Upper lobe of right lung (tissue), 1 donor: ENCODE results near the gene RELT. TPM values are rescaled to one million over a fixed set of nuclear protein-coding genes. Genes with fewer than 3 reads are reported as not detected.
A peak's percentile ranks its signal among the peaks of the same experiment; 100 is the strongest.

ENCODE experiments used
- ATAC-seq: fragments of 200-7000 bp; cut with Tn5 transposase; one replicate; pipeline ENCODE4 v1.9.1; 2020; ENCODE audit warnings: mild to moderate bottlenecking, moderate library complexity
- DNase-seq: peaks from one replicate; pipeline ENCODE4 v3.0.0-alpha.2; 2020
- H3K27ac ChIP-seq: fragments of 200-600 bp; one replicate; pipeline ENCODE4 v1.8.0; 2022
- H3K27me3 ChIP-seq: fragments of 200-600 bp; one replicate; pipeline ENCODE4 v1.8.0; 2022; ENCODE audit warnings: mild to moderate bottlenecking
- H3K36me3 ChIP-seq: fragments of 200-600 bp; one replicate; pipeline ENCODE4 v1.8.0; 2022
- H3K4me1 ChIP-seq: fragments of 200-600 bp; one replicate; pipeline ENCODE4 v1.8.0; 2022
- H3K4me3 ChIP-seq: fragments of 200-600 bp; one replicate; pipeline ENCODE4 v1.8.0; 2022; ENCODE audit warnings: mild to moderate bottlenecking
- H3K9me3 ChIP-seq: fragments of 200-600 bp; one replicate; pipeline ENCODE4 v1.8.0; 2022
- intact Hi-C: fragments of 100-400 bp; cut with DNase I; formaldehyde crosslinking; loops from one replicate; pipeline ENCODE4 v1.11.0; 2022
- total RNA-seq: library from RNA; stranded (reverse); fragmentation: NEBNext Ultra II Directional; extraction: Animal tissue kit (Norgen Biotek cat#: 25700); gene quantifications from one replicate; pipeline ENCODE4 v1.2.1, GENCODE V29; 2021
- TF ChIP-seq, protein P1 (sequence below): fragments of 200-600 bp; IDR thresholded peaks from one replicate; pipeline ENCODE4 v1.8.0; 2022; ENCODE audit warnings: antibody characterized with exemption
- donor health status: DM: no; HTN: yes; CAD: no; lungs with severe emphysema.

RELT gene
- total RNA-seq, 1 donor from 2014 or later, result 11.7 TPM

DNA sequence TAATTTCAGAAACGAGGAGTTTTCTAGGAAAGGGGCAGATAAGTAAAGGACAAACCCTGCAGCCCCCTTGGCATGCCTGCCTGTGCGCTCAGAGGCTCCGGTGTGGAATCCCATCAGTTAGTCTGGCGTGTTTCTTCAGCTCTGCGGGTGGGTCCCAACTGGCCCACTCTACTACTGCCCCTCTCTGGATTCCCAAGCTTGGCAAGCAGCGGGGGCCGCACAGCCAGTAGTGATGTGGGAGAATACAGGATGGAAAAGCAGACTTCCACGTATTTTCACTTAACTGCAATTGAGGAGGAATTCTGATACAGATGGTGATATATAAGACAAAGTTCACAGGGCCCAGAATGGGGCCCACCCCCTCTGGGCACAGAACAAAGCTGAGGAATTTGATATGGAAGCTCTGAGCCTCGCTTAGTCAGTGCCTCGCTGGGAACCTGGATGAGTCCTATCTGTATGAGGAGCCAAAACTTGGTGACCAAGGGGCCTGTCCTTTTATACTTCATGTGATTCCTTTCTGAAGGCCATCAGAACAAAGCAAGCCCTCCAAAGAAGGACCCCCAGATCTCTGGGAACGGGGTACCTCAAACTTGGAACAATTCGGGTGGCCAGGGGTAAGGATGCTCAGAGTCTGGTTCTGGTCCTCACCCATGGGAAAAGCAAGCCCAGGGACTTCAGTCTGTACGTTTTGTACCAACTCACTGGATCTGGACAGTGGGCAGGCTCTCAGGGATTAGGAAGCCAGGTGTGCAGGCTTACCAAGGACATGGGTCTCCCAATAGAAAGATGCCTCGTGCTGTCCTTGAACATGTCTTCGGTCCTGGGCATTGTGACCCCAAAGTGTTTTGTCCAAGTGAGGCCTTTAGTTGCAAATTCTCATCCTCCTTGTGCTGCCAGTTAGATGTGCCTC, 26.0 kb downstream of the RELT start:
- Histone ChIP-seq H3K36me3 (peaks cover 5% of the 10 kb centered on the region), H3K4me3 (no peak overlapping the region), H3K4me1 (no peaks in the 10 kb centered on the region), H3K9me3 (no peaks in the 10 kb centered on the region), H3K27me3 (no peaks in the 10 kb centered on the region), H3K27ac (no peak overlapping the region)
- TF ChIP-seq, protein P1, sequence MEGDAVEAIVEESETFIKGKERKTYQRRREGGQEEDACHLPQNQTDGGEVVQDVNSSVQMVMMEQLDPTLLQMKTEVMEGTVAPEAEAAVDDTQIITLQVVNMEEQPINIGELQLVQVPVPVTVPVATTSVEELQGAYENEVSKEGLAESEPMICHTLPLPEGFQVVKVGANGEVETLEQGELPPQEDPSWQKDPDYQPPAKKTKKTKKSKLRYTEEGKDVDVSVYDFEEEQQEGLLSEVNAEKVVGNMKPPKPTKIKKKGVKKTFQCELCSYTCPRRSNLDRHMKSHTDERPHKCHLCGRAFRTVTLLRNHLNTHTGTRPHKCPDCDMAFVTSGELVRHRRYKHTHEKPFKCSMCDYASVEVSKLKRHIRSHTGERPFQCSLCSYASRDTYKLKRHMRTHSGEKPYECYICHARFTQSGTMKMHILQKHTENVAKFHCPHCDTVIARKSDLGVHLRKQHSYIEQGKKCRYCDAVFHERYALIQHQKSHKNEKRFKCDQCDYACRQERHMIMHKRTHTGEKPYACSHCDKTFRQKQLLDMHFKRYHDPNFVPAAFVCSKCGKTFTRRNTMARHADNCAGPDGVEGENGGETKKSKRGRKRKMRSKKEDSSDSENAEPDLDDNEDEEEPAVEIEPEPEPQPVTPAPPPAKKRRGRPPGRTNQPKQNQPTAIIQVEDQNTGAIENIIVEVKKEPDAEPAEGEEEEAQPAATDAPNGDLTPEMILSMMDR, result no peak
- DNase-seq (peak; percentile 23), ATAC-seq (no peak)
- intact Hi-C loops, result no loop called here

DNA sequence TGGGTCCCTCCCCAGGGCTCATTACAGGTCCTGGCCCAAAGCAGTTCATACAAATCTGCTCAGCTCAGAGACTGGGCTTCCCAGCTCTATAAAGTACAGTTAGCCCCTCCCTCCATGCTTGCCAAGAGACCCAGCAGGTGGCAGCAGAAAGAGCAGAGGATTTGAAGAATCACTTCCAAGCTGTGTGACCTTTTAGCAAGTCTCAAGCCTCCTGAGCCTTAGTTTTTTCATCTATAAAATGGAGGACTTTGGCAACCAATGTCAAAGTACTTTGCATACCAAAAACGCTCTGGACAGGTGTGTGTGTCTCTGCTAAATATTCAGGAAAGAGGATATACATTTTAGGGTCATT, 26.6 kb downstream of the RELT start:
- intact Hi-C loops, result no loop called here
- Histone ChIP-seq H3K36me3 (no peaks in the 10 kb centered on the region), H3K9me3 (no peaks in the 10 kb centered on the region), H3K27ac (no peak overlapping the region), H3K27me3 (no peaks in the 10 kb centered on the region), H3K4me3 (no peak overlapping the region), H3K4me1 (no peaks in the 10 kb centered on the region)
- no peak for ATAC-seq
- TF ChIP-seq, protein P1, result no peak
- DNase-seq, result no peak

DNA sequence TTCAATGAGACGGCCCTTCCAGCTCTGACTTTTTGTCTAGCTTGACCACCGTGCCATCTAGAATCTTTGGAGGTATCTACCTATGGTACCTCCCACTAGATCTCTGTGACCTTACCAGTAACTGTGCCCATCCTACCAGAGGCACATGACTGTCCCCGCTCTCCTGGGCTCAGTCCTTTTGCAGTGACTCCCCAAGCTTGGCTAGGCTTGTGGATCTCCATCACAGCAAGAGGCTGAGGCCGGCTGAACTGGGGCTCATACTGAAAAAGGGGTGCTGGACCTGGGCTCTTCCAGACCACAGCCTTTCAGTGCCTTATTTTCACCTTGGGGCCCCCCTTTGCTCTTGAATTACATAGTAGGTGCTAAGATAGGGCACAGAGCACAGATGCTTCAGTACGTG, 27.3 kb downstream of the RELT start:
- H3K9me3 ChIP-seq, result no peaks in the 10 kb centered on the region
- no peaks in the 10 kb centered on the region for H3K4me1 ChIP-seq
- TF ChIP-seq, protein P1, result no peak
- DNase-seq, result no peak
- H3K36me3 ChIP-seq, result no peaks in the 10 kb centered on the region
- no peak overlapping the region for H3K4me3 ChIP-seq
- no peak overlapping the region for H3K27ac ChIP-seq
- intact Hi-C loops, result no loop called here
- ATAC-seq, result no peak
- no peaks in the 10 kb centered on the region for H3K27me3 ChIP-seq

DNA sequence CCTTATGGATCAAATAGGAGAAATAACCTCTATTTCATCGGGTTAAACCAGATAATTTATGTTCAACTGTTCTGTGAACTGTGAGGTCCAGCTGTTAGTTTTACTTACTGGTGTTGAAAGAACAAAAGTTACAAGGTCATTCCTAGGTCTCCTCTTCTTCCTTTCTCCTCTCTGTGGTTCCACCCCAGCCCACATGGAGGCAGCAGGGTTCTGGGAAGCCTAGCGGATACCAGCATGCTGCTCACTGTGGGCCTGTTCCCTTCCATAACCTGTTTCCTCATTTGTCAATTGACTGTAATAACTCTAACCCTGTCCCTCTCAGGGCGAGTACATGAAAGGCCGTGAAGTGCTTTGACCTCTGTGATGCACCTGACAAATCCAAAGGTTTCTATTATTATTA, 27.8 kb downstream of the RELT start:
- peak; percentile 94 for ATAC-seq
- H3K4me1 ChIP-seq, result no peaks in the 10 kb centered on the region
- intact Hi-C loops, result no loop called here

DNA sequence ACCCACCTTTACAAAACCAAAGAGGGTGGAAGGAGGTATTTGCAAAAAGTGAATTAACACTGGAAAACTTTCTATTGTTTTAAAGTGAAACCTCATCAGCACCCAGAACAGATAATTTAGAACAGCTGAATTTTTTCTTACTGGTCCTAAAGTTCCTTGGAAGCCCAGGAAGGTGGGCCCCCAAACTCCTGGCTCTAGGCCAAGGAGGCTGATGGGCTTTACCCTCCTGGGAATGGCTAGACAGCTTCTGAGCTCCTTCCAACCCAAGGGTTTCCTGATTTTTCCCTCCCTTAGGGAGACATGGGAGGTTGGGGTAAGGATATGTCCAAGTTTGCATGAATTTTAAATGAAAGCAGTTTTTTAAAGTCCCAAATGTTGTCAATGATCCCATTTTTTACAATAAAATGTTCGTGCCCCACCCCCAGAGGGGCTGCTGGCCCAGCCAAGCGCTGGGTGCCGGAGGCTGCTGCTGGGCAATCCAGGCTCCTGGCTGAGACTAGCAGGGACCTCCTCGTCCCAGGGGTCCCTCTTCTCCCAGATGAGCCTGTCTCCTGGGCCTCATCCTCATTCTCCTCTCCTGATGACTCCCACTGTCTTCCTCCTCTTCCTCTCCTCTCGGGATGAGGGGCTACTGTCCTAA, 28.4 kb downstream of the RELT start:
- H3K4me1 ChIP-seq, result no peaks in the 10 kb centered on the region
- H3K9me3 ChIP-seq, result no peaks in the 10 kb centered on the region
- ATAC-seq (no peak), DNase-seq (no peak)
- intact Hi-C loops, result no loop called here
- H3K27ac ChIP-seq, result no peak overlapping the region
- H3K27me3 ChIP-seq, result no peaks in the 10 kb centered on the region
- no peak overlapping the region for H3K4me3 ChIP-seq
- TF ChIP-seq, protein P1, result no peak
- peaks cover 7% of the 10 kb centered on the region for H3K36me3 ChIP-seq

More for the DNA sequence above, 27.8 kb downstream of the RELT start:
- no peaks in the 10 kb centered on the region for H3K9me3 ChIP-seq
- no peaks in the 10 kb centered on the region for H3K27me3 ChIP-seq
- no peak overlapping the region for H3K27ac ChIP-seq
- no peak for DNase-seq
- TF ChIP-seq, protein P1, result peak; percentile 66
- H3K36me3 ChIP-seq, result peaks cover 1% of the 10 kb centered on the region
- H3K4me3 ChIP-seq, result no peak overlapping the region
